Inferior parietal cortex (tissue), 1 donor: ENCODE results near the gene PTPN9.
"Not testable (repeated sequence)": the region's sequence is repeated elsewhere in the genome, so short reads cannot be mapped to it uniquely, and the experiment has no call there.

Experiments
- DNase-seq: peaks from one replicate; pipeline ENCODE4 v3.0.0-alpha.2; 2016; ENCODE audit errors: extremely low spot score

The PTPN9 gene

DNA sequence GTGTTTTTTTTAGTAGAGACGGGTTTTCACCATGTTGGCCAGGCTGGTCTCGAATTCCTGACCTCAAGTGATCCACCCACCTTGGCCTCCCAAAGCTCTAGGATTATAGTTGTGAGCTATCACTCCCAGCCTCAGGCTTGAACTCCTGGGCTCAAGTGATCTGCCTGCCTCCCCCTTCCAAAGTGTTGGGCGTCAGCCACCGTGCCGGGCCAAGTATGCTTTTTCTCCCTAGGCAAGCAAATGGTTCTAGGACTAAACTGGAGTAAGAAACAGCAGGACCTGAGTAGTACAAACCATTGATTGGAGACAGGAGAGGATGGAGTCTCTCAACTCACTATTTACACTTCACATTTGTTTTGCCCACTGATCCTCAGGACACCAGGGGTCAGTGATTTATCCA lies 4.6 kb upstream of the PTPN9 start:
- DNase-seq, result no peak

DNA sequence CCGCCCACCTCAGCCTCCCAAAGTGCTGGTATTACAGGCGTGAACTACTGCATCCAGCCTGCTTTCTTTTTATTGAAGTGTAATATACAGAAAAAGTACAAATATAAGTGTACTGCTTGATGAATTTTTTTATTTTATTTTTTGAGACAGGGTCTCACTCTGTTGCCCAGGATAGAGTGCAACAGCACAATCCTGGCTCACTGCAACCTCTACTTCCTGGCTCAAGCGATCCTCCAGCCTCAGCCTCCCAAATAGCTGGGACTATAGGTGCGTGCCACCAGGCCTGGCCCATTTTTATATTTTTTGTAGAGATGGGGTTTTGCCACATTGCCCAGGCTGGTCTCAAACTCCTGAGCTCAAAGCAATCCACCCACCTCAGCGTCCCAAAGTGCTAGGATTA lies 3.8 kb upstream of the PTPN9 start:
- DNase-seq, result not testable (repeated sequence)

DNA sequence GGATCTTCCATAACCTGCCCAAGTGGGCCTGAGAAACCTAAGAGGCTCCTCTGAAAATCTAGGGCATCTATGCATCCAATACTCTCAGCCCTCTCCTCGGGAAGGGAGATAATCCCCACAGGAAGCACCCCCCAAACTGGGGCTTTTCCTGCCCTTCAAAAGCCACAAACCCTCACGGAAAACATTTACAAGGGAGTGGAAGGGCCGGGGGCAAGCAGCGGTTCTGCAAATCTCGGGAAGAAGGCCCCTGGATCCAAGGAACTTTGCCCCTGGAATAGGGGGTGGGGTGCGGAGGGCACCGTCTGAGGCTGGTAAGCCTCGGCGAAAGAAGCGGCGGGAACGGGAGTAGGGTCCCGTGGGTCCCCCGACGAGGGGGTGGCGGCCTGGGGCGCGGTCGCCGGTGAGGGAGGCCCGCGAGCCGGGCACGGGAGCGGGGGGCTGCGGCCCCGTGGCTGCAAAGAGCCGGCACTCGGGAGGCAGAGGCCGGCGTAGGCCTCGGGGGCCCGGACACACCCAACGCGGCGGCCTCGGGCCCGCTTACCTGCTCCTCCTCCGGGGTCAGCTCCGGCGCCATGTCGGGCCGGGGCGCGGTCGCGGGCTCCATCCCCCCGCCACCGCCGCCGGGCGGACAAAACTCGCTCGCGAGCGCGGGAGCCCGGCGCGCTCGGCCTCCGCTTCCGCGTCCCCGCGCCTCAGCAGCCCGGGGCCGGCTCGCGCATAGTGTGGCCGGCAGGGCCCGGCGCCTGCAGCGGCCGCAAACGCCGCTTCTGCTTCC lies 755 bp downstream of the PTPN9 start:
- DNase-seq, result no peak

DNA sequence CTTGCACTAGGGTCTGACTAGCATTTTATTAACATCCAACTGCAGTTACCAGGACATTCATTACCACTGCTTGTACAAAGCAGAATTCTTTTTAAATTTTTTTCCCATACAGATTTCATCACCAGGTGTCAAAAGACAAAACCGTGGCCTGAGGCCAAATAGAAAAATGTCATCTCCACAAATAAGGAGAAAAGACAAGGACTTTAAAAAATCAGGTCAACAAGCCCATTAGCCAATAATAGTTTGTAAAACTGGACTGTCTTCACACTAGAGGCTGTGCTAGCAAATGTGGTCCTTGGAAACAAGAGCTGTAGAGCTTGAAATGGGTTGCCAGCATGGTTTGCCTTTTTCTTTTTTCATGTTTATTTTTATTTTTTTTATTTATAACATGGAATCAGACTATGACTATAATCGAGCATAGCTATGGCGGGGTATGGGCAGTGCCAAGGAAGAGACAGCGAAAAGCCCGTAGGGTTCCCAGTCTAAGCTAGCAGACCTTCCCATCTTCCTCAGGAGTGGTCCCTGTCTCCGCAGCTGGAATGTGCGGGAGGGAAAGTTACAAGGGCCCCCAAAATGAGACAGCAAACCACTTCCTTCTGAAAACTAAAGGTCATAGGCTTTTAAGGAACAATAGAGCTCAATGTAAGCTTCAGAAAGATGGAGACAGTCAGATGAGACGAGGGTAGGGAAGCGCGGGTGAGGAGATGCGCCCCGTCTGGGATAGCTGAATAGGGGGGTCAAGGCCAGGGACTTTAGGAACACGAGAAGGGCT lies 1.5 kb downstream of the PTPN9 start:
- DNase-seq, result no peak

DNA sequence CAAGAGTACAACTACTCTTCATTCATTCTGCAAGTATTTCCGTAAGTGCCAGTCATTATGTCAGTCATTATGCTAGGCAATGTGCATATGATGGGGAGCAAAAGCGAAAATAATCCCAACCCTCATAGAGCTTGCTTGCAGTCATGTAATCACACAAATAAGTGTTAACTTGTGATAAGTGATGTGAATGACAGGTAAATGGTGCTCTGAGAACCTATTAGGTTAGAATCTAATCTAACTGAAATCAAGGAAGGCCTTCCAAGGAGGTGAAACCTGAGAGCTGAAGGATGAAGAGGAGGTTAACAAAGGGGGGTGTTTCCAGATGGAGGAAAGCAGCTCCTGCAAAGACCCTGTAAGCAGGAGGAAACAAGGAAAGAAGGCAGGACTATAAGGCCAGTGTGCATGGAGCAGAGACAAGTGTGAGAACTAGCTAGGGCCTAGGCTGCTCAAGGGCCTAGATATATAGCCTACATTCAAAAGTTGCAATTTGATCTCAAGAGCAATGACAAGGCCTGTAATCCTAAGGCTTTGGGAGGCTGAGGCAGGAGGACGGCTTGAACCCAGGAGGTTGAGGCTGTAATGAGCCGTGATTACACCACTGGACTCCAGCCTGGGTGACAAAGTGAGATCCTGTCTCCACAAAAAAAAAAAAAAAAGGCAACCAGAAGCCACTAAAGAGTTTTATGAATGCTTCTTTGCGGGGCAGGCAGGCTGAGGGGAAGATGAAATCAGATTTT lies 5.3 kb downstream of the PTPN9 start:
- DNase-seq, result no peak

DNA sequence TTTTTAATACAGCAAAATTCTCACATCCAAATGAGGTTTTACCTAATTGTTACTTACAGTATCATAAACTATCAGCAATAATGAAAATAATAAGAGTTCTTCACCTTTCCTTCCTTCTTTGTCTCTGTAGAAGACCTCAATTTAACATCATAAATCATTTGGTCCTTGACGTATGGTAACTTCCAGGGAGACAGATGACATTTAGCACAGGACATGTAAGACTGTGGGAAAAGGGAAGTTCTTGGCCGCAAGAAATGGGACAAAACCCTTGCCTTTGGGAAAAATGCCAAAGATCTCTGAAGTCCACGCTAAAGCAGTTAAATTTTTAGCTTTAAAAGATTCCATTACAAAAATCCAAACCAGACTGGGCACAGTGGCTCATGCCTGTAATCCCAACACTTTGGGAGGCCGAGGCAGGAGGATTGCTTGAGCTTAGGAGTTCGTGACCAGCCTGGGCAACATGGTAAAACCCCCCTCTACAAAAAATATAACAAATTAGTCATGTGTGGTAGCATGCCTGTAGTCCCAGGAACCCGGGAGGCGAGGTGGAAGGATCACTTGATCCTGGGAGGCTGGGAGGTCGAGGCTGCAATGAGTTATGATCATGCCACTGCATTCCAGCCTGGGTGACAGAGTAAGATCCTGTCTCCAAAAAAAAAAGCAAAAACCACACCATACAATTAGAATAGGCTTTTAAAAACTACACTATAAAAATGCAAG lies 8.8 kb downstream of the PTPN9 start:
- no peak for DNase-seq

DNA sequence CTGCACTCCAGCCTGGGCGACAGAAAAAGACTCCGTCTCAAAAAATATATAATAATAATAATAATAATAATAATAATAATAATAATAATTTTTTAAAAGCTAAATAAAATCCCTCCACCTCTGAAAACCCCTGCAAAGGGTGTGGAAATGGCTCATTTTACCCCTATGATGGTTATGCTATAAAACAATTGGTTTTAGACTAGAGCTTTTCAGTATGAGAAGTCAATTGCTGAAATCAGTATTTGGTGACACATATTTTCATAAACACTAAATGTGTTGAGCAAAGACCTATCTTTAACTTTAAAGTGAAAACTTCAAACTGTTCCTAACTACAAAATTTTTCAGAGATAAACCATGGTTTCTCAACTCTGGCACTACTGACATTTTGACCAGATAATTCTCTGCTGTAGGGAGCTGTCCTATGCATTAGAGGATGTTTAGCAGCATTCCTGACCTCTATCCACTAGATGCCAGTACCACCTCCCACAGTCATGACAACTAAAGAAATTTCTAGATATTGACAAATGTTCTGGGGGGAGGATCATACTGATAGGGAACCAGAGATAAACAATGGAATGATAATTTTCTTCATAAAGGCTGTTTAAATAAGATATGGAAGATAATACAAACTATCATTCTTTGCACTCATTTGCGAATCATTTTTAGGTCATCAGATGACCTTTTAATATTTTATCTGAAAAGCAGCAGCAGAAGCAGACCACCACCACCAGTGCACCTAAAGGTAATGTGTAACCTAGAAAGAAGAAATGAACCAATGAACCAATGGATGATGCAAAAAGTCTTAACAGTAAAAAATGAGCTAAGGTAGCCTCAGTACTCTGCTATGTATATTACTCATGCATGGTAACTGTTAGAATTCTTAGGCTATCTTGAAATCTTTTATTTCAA lies 13.8 kb downstream of the PTPN9 start:
- no peak for DNase-seq

DNA sequence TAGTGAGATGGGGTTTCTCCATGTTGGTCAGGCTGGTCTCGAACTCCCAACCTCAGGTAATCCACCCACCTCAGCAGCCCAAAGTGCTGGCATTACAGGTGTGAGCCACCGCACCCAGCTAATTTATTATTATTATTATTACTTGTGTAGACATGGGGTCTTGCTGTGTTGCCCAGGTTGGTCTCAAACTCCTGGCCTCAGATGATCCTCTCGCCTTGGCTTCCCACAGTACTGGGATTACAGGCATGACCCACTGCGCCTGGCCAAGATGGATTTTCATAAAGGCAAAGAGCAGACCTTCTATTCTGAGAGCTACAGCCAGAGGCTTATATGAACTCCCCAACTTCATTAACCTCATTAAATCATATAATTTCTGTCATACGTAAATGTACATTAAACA lies 17.2 kb downstream of the PTPN9 start:
- DNase-seq, result no peak

DNA sequence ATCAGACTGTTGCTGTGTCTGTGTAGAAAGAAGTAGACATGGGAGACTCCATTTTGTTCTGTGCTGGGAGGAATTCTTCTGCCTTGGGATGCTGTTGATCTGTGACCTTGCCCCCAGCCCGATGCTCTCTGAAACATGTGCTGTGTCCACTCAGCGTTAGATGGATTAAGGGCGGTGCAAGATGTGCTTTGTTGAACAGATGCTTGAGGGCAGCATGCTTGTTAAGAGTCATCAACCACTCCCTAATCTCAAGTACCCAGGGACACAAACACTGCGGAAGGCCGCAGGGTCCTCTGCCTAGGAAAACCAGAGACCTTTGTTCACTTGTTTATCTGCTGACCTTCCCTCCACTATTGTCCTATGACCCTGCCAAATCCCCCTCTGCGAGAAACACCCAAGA lies 19.8 kb downstream of the PTPN9 start:
- DNase-seq, result not testable (repeated sequence)

DNA sequence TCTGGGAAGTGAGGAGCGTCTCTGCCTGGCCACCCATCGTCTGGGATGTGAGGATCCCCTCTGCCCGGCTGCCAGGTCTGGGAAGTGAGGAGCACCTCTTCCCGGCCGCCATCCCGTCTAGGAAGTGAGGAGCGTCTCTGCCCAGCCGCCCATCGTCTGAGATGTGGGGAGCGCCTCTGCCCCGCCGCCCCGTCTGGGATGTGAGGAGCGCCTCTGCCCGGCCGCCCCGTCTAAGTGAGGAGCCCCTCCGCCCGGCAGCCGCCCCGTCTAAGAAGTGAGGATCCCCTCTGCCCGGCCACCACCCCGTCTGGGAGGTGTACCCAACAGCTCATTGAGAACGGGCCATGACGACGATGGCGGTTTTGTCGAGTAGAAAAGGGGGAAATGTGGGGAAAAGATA lies 20.2 kb downstream of the PTPN9 start:
- DNase-seq, result not testable (repeated sequence)

DNA sequence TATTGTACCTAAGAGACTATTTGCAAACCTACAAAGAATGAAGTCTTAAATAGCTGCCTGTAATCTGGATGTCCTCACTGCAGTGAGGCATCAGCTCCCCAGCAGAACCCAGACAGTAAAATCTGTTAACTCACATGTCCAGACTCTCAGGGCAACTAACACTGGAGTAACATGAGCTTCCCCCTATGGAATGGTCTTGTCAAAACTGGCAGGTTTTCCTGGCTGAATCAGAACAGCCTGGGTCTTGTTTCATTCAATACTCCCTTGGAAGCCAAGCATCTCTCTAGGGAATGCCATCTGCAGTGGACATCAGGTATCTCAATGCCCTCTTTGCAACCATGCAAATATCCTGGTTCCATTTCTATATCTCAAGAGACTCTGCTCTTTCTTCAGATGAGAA lies 24.4 kb downstream of the PTPN9 start:
- DNase-seq, result no peak

DNA sequence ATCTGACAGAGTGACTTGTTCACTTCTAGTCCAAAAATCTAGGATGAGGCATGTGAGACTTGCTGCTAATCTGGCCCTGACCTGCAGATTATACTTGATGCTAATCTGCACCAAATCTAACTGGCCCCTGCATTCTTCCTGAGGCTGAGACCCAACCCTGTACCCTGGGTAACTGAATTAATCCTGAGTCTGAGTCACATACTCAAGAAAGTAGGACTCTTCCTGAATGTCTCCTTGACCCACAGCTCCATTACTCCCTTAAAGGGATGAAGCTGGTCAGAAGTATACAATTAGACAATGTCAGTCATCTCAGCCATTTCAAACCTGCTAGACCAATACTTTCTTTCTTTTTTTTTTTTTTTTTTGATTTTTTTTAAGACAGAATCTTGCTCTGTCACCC lies 25.5 kb downstream of the PTPN9 start:
- no peak for DNase-seq

DNA sequence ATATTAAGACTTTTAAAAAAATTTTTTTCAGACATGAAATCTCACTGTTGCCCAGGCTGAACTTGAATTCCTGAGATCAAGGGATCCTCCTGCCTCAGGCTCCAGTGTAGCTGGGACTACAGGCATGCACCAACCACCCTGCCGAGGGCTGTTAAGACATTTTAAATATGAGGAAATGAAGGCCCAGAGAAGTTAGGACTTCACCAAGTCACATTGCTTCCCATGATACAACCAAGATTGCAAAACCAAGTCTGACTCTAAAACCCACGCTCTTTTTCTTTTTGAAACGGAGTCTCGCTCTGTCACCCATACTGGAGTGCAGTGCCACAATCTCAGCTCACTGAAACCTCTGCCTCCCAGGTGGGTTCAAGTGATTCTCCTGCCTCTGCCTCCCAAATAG lies 28.0 kb downstream of the PTPN9 start:
- DNase-seq, result no peak

DNA sequence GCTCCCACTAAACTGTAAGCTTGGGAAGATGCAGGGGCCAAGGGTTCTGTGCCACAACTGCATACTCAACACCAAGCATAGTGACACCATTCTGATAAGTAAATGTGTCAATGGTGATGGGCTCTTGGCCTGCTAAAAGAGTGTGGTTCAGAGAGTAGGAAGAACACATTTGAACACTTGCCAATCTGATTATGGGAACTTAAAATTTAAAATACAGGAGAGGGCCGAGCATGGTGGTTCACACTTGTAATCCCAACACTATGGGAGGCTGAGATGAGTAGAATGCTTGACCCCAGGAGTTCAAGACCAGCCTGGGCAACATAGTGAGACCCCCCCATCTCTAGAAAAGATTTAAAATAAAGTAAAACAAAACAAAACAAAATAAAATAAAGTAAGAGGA lies 34.1 kb downstream of the PTPN9 start:
- no peak for DNase-seq

DNA sequence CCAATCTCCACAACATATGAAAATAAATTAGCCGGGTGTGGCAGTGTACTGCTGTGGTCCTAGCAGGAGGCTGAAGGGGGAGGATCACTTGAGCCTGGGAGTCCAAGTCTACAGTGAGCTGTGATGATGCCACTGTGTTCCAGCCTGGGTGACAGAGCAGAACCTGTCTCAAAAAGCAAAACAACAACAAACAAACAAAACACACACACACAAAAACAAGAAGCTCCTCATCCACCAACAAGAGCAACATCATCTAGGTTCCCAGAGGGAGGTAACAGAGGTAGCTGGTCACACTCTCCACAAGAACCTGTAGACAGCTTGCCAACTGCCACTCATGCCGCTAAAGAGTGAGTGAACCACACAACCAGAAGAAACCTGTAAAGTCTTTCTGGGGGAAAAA lies 34.8 kb downstream of the PTPN9 start:
- no peak for DNase-seq

DNA sequence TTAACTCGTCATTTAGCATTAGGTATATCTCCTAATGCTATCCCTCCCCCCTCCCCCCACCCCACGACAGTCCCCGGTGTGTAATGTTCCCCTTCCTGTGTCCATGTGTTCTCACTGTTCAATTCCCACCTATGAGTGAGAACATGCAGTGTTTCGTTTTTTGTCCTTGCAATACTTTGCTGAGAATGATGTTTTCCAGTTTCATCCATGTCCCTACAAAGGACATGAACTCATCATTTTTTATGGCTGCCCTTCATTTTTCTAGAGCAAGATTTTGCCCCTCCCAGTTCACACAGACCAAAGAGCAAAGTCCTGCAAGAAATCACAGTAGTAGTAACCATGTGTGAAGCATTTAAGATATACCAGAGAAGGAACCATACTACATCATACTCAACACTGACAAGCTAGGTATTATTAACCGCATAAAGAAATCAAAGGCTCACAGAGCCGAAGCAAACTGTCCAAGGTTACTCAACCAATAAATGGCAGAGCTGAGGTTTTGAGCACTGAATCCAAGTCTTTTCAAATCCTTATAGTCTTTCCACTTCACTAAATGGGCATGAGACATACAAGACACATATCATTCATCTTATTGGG lies 36.1 kb downstream of the PTPN9 start:
- not testable (repeated sequence) for DNase-seq

DNA sequence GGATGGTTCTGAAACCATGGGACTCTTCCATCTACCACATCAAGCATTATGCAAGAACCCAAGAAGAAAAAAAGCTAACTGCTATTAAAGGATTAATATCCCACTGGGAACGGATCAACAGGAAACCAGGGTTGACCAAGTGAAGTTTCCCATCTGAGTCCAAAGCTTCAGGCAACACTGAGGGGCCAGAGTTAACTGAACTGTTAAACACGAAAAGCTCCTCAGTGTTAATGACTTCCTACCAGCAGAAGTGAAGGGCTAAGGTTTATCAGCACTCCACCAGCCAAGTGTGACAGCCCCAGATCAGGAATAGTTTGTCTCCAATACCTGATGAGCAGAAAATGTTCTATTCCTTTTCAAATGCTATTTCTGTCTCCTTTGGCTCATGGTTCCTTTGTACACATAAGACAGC lies 36.7 kb downstream of the PTPN9 start:
- peak; percentile 39 for DNase-seq

DNA sequence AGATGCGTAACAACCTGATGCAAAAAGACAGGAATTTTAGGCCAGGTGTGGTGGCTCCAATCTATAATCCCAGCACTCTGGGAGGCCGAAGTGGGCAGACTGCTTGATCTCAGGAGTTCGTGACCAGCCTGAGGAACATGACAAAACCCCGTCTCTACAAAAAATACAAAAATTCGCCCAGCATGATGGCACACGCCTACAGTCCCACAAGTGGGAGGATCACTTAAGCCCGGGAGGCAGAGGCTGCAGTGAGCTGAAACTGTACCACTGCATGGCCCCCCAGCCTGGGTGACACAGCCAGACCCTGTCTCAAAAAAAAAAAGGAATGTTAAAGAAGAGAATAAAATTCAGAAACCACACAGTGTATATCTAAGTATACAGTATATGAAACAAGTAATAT lies 40.7 kb downstream of the PTPN9 start:
- no peak for DNase-seq

DNA sequence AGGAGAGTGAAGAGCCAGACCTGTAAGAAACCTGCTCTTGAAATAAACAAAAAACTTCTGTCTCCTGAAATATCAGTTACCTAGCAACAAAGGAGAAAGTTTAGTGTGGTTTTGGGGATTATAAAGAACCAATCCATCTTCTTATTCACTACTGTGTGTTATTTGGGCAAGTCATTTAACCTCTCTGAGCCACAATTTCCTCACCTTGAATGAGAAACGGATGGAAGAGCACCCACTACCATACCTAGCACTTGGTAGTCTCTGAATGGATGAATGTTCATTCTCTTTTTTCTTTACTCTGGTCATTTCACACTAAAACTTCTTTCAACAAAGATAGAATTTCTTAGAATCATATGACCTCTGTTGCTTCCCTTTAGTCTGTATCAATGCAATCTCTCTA lies 45.2 kb downstream of the PTPN9 start:
- no peak for DNase-seq

DNA sequence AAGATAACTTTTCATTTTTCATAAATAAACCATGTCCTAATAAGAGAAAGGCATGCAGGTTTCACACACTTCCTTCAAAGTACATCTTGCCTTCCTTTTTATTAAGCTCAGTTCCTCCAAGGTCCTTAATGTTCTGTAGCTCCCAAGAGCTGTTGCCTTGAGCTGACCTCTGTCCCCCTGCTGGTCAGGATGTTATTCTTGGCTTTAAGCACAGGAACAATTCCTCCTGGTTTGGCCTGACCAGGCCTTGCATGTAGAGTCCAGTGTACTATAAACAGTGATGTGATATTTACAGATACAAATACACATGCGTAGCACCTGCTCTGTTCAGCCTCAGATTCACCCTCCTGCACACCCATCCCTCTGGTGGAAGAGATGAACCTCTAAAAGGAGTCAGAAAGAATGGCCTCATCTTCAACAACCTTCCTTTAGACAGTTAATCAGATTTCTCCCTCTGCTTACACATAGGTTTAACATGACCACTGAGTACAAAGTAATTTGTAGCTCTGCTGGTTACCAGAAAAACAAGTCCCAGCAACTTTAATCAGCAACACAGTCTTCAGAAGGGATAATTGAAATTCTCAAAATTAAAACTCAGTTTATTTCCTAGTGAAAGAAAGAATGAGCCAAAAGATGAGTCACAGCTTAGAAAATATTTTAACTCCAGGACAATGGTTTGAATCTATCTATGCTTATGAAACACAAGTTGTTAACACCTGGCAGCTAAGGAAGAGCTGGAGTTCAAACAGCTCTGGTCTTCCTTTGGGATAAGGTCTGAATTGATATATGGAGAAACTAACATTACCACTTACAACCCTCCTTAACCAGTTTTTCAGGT lies 46.5 kb downstream of the PTPN9 start:
- peak; percentile 18 for DNase-seq
